GM19468 (cell line): Measurements from ENCODE around the gene MYO15A.

Experiments
- ATAC-seq: cut with Tn5 transposase; IDR thresholded peaks from one replicate; pipeline ENCODE4 v1.9.1; 2021; ENCODE audit warnings: mild to moderate bottlenecking, moderate library complexity, moderate number of reproducible peaks; ENCODE audit not compliant: unreplicated experiment; ENCODE audit errors: extremely low read depth

The MYO15A gene

GRCh38 chr17:18108401-18109312 lies at the start of gene MYO15A:
MYO15A (plus strand) TSS chr17:18108756; CDS start chr17:18118801, 10,045 bp downstream.
- ATAC-seq, result no peak

GRCh38 chr17:18059283-18059682 lies 49.3 kb upstream of the MYO15A start:
- ATAC-seq, result no peak

- no peak for ATAC-seq
These were observed 44.5 kb upstream of the MYO15A start for GRCh38 chr17:18064053-18064452.

GRCh38 chr17:18065546-18065945 lies 43.0 kb upstream of the MYO15A start:
- ATAC-seq, result no peak

- ATAC-seq, result no peak
These were observed 41.7 kb upstream of the MYO15A start for GRCh38 chr17:18066866-18067265.

GRCh38 chr17:18069101-18069500 lies 39.5 kb upstream of the MYO15A start:
- no peak for ATAC-seq

- no peak for ATAC-seq
These were observed 37.7 kb upstream of the MYO15A start for GRCh38 chr17:18070861-18071340.

- ATAC-seq, result no peak
These were observed 36.8 kb upstream of the MYO15A start for GRCh38 chr17:18071751-18072150.

GRCh38 chr17:18074566-18075272 lies 33.8 kb upstream of the MYO15A start:
- no peak for ATAC-seq

- ATAC-seq, result no peak
These were observed 31.6 kb upstream of the MYO15A start for GRCh38 chr17:18076936-18077335.

- ATAC-seq, result no peak
These were observed 29.0 kb upstream of the MYO15A start for GRCh38 chr17:18079543-18079942.

GRCh38 chr17:18084256-18084655 lies 24.3 kb upstream of the MYO15A start:
- no peak for ATAC-seq

- ATAC-seq, result peak; percentile 80
These were observed 20.7 kb upstream of the MYO15A start, which contains the start of gene DRG2 for GRCh38 chr17:18087610-18088491. DRG2 (plus strand) TSS chr17:18087948; CDS start chr17:18088024, 76 bp downstream.

- no peak for ATAC-seq
These were observed 18.9 kb upstream of the MYO15A start for GRCh38 chr17:18089613-18090012.

GRCh38 chr17:18093616-18094408 lies 14.7 kb upstream of the MYO15A start:
- ATAC-seq, result no peak

- no peak for ATAC-seq
These were observed 14.1 kb upstream of the MYO15A start for GRCh38 chr17:18094409-18094807.

- no peak for ATAC-seq
These were observed 9.0 kb upstream of the MYO15A start for GRCh38 chr17:18099516-18099915.

- ATAC-seq, result no peak
These were observed 7.9 kb upstream of the MYO15A start for GRCh38 chr17:18100616-18101015.

- ATAC-seq, result no peak
These were observed 6.7 kb upstream of the MYO15A start for GRCh38 chr17:18101828-18102227.
